ENCODE data around the gene ITGAE.
"Not testable (repeated sequence)": the region's sequence is repeated elsewhere in the genome, so short reads cannot be mapped to it uniquely, and the experiment has no call there.

ITGAE gene

GRCh38 chr17:3800362-3801271 lies at the start of gene ITGAE:
Gene ITGAE, minus strand, starts transcription at chr17:3801188. Its CDS starts 44 bp downstream, at chr17:3801144.
- no peak for DNase-seq (ENCODE audit: low read depth)

GRCh38 chr17:3848229-3848835 lies 47.3 kb upstream of the ITGAE start:
- DNase-seq (ENCODE audit: low read depth), result no peak

DNA sequence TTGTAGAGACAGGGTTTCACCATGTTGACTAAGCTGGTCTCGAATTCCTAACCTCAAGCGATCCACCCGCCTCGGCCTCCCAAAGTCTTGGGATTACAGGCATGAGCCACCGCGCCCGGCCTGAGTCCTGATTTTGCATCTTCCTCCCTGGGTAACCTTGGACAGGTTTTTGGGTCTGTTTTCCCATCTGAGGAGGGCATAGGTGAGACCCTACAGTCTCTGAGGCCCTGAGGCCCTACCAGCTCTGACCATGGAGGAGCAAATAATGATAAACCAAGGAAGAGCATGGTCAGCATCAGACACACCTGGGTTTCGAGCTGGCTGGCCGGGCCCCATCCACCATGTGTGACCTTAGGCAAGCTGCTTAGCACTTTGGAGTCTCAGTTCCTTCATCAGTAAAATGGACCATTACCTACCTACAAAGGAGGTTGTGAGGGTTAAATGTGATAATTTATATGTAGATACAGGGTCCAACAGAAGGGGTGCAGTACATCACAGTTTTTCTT lies 46.2 kb upstream of the ITGAE start:
- no peak for DNase-seq (ENCODE audit: low read depth)

GRCh38 chr17:3846437-3847164 lies 45.6 kb upstream of the ITGAE start:
- no peak for DNase-seq (ENCODE audit: low read depth)

- DNase-seq (ENCODE audit: low read depth), result peak; percentile 85
Measured at GRCh38 chr17:3845621-3846436, 44.8 kb upstream of the ITGAE start, which contains the start of gene NCBP3. Gene NCBP3, minus strand, starts transcription at chr17:3846246. Its CDS starts 23 bp downstream, at chr17:3846223.

DNA sequence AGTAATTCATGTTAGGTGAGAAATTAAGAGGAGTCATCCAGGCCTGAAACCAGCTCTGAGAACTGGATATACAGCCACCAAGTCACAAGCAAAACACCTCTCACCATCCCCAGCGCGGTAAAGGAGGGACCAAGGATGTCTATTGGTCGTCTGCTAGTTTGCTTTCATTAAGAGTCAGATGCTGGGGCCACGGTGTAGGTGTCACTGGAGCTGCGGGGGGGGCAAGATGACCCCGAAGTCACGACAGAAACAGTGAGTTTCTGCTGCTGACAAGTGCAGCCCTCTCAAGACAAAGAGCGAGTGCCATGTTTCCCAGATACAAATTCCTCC lies 44.3 kb upstream of the ITGAE start:
- peak; percentile 25 for DNase-seq (ENCODE audit: low read depth)

- DNase-seq (ENCODE audit: low read depth), result not testable (repeated sequence)
Measured at GRCh38 chr17:3844556-3844955, 43.6 kb upstream of the ITGAE start.

- DNase-seq (ENCODE audit: low read depth), result peak; percentile 24
Measured at GRCh38 chr17:3843935-3844516, 43.0 kb upstream of the ITGAE start.

DNA sequence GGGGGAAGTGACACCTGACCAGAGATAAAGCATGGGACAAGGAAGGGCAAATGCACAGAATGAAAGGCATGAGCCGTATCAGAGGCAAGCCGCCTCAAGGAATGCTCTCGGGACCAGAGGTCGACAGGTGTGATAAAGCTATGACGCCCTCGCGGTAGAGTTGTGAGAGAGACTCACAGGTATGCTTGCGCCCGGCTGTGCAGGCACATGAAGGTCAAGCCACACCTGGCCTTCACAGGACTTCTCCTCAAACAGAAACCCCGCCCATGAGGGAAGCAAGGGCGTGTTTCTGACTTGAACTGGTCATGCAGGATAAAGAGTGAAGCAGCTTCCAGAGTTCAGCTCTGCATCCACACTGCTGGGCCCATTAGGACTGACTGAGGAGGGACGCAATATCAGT lies 37.2 kb upstream of the ITGAE start:
- DNase-seq (ENCODE audit: low read depth), result no peak

- no peak for DNase-seq (ENCODE audit: low read depth)
Measured at GRCh38 chr17:3836551-3836950, 35.6 kb upstream of the ITGAE start.

DNA sequence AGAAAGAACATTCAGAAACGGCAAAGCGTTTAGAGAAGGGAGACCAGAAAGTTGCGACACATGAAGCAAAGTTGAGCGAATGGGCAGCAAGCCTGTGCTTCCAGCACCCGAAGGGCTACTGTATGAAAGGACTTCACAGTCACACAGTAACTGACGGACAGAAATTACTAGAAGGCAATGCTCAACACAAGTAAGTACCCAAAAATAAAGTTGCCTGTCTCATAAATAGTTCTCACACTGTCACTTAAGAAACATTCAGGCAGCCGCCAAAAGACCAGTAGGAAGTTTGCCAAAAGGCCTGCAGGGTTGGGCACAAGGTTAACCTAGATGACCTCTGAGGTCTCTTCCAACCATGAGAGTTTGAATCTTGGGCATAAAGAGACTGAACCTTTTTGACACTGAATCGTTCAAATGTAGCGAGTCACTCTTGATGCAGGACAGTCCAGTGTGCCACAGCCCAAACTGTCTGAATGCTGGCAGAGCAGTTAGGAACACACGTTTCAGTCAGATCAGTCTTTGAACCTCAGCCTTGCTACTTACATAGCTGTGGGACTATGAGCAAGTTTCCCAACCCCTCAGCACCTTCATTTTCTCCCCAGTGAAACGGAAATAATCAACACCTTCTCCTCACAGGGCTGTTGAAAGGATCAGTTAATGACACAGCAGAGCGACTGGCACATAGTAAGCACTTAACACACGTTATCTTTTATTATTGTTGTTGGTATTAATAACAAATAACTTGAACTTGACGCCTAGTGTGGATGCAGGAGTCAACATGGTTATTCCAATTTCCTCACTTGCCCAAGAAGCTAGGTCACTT lies 34.6 kb upstream of the ITGAE start:
- DNase-seq (ENCODE audit: low read depth), result no peak

GRCh38 chr17:3834811-3835210 lies 33.8 kb upstream of the ITGAE start:
- no peak for DNase-seq (ENCODE audit: low read depth)

GRCh38 chr17:3828852-3829232 lies 27.9 kb upstream of the ITGAE start:
- no peak for DNase-seq (ENCODE audit: low read depth)

- no peak for DNase-seq (ENCODE audit: low read depth)
Measured at GRCh38 chr17:3828151-3828851, 27.3 kb upstream of the ITGAE start.

DNA sequence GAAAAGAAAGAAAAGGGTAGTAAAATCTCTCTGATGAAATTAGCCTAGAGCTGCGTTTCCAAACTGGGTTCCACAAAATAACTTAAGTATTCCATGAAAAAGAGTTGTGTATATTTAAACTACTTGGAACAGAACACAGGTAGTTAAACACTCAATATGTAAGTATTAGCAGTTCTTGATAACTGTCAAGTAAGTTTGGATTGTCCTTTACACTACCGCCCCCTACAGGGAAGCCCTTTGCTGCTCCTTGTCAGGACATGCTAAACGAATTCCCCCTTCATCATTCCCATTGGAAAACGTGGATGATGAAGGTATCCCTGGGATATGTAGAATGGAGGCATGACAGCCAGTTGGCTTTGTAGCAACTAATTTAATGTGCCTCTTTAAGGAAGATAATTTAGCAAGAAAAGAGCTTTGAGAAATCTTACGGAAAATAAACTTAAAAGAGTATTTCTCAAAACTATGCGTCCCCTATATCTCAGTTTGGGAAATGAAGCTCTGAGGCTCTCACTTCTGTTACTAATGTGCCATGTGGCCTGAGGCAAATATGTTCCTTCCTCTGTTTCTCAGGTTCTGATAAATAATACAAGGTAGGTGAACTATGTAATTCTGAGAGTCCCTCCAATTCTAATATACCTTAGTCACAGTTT lies 26.3 kb upstream of the ITGAE start:
- peak; percentile 53 for DNase-seq (ENCODE audit: low read depth)

- no peak for DNase-seq (ENCODE audit: low read depth)
Measured at GRCh38 chr17:3826191-3826590, 25.2 kb upstream of the ITGAE start.

- no peak for DNase-seq (ENCODE audit: low read depth)
Measured at GRCh38 chr17:3821101-3821500, 20.1 kb upstream of the ITGAE start.

- DNase-seq (ENCODE audit: low read depth), result no peak
Measured at GRCh38 chr17:3818786-3819185, 17.8 kb upstream of the ITGAE start.

GRCh38 chr17:3817851-3818605 lies 17.0 kb upstream of the ITGAE start:
- no peak for DNase-seq (ENCODE audit: low read depth)

Data from stimulated activated CD8-positive, alpha-beta memory T cell treated with anti-CD3 and anti-CD28 coated beads, Interleukin-4, amount 100 ng/mL, for 24 hours (primary cell).